Panc1 (cell line): Measurements from ENCODE around the gene PPFIA1. TPM values are rescaled to one million over a fixed set of nuclear protein-coding genes. Genes with fewer than 3 reads are reported as not detected.

ENCODE experiments used
- ATAC-seq: fragments of 200-7000 bp; cut with Tn5 transposase; 2 replicates; pipeline ENCODE4 v1.9.1; 2020; ENCODE audit warnings: mild to moderate bottlenecking, moderate library complexity
- BruUV-seq: library from RNA; stranded (reverse); fragments of 400-500 nt; replicated peaks from 2 replicates; lab custom pipeline; 2021; lab: Mats Ljungman, UMichigan
- CTCF ChIA-PET: fragments of 300-600 bp; sonication (Branson Sonifier 250); formaldehyde crosslinking; loops from one replicate; lab custom pipeline; 2022; ENCODE audit warnings: antibody characterized with exemption; lab: Charles Lee
- POLR2A ChIA-PET: fragments of 300-600 bp; sonication (Branson Sonifier 250); formaldehyde crosslinking; loops from one replicate; lab custom pipeline; 2022; ENCODE audit warnings: antibody characterized with exemption; lab: Charles Lee
- DNase-seq: peaks from one replicate; pipeline ENCODE4 v3.0.0-alpha.2; 2010; ENCODE audit warnings: low read depth, low spot score
- H3K27ac ChIP-seq: 2 replicates; pipeline ENCODE4 v1.5.1; 2011; ENCODE audit warnings: mild to moderate bottlenecking, low read length, inconsistent platforms
- H3K27me3 ChIP-seq: fragments of 200-500 bp; sonication (Bioruptor generic); 2 replicates; pipeline ENCODE4 v1.6.0; 2014; ENCODE audit warnings: low read length, inconsistent platforms; ENCODE audit not compliant: control insufficient read depth, insufficient read depth
- H3K36me3 ChIP-seq: fragments of 200-500 bp; sonication (Bioruptor generic); 2 replicates; pipeline ENCODE4 v1.5.1; 2014; ENCODE audit warnings: inconsistent platforms, mild to moderate bottlenecking, low read length, moderate library complexity; ENCODE audit not compliant: control insufficient read depth, insufficient read depth
- H3K4me1 ChIP-seq: 2 replicates; pipeline ENCODE4 v1.5.1; 2011; ENCODE audit warnings: inconsistent platforms, mild to moderate bottlenecking, low read length, moderate library complexity; ENCODE audit not compliant: control insufficient read depth, insufficient read depth
- H3K4me3 ChIP-seq, 2 experiments: 2 replicates each; pipeline ENCODE4 v1.5.1; 2011 to 2012; ENCODE audit warnings: low read depth in 2 of 2, low read length in 2 of 2, mild to moderate bottlenecking in 2 of 2, inconsistent platforms in 1 of 2, moderate library complexity in 1 of 2
- H3K9me3 ChIP-seq: fragments of 200-500 bp; sonication (Bioruptor generic); 2 replicates; pipeline ENCODE4 v1.5.1; 2014; ENCODE audit warnings: low read depth, mild to moderate bottlenecking, inconsistent platforms, low read length, moderate library complexity; ENCODE audit not compliant: control insufficient read depth, insufficient read depth
- CTCF ChIP-seq: fragments of 450-650 bp; IDR thresholded peaks from 2 replicates; pipeline ENCODE4 v1.5.1; 2017; ENCODE audit warnings: mild to moderate bottlenecking
- POLR2AphosphoS5 ChIP-seq: IDR thresholded peaks from 2 replicates; pipeline ENCODE4 v1.6.1; 2012; ENCODE audit warnings: mild to moderate bottlenecking, low read depth, low read length, moderate library complexity
- REST ChIP-seq, 2 experiments: IDR thresholded peaks; 2 replicates each; pipeline ENCODE4 v1.6.1; 2011 to 2012; ENCODE audit warnings: low read depth in 2 of 2, control low read depth in 1 of 2, low read length in 1 of 2, mild to moderate bottlenecking in 1 of 2, moderate library complexity in 1 of 2; ENCODE audit not compliant: insufficient read depth in 1 of 2
- SIN3A ChIP-seq: IDR thresholded peaks from 2 replicates; pipeline ENCODE4 v1.6.1; 2012; ENCODE audit warnings: low read depth, mild to moderate bottlenecking, low read length, moderate library complexity, borderline replicate concordance; ENCODE audit not compliant: insufficient read depth
- TCF7L2 ChIP-seq: IDR thresholded peaks from 2 replicates; pipeline ENCODE4 v1.6.1; 2011; ENCODE audit warnings: mild to moderate bottlenecking, low read depth, low read length, inconsistent platforms
- in situ Hi-C: cut with HindIII; loops from 2 replicates; pipeline ENCODE4 v1.10.0; 2016; ENCODE audit warnings: low sequenced_read_pairs, low pct_unique_long_range_greater_than_20kb
- intact Hi-C: fragments of 100-400 bp; cut with micrococcal nuclease; formaldehyde crosslinking; loops from one replicate; pipeline ENCODE4 v1.10.0; 2022; ENCODE audit not compliant: unreplicated experiment
- total RNA-seq: library from RNA; stranded (reverse); gene quantifications from one replicate; pipeline ENCODE4 v1.2.1, GENCODE V29; 2021; ENCODE audit not compliant: unreplicated experiment

PPFIA1 gene
- total RNA-seq, 1 experiment from 2014 or later = 101 TPM

GRCh38 chr11:70352100-70352499 is 81.6 kb downstream of the PPFIA1 start:
- Histone ChIP-seq H3K4me1 (no peaks in the 10 kb centered on the region), H3K27ac (no peak overlapping the region), H3K27me3 (no peaks in the 10 kb centered on the region), H3K4me3 (no peak overlapping the region), H3K9me3 (no peaks in the 10 kb centered on the region), H3K36me3 (peaks cover 21% of the 10 kb centered on the region)
- POLR2A ChIA-PET = no interaction called here
- intact Hi-C loops (no loop called here), in situ Hi-C loops (no loop called here)
- no peak for TF ChIP-seq CTCF
- no peak for TF ChIP-seq POLR2AphosphoS5
- DNase-seq (no peak), ATAC-seq (no peak)
- CTCF ChIA-PET = no interaction called here
- no TSS peak for BruUV-seq

- ATAC-seq = no peak
- ChIA-PET CTCF (no interaction called here), POLR2A (no interaction called here)
- H3K4me3 ChIP-seq = no peak overlapping the region
- BruUV-seq = no TSS peak
- DNase-seq = no peak
- in situ Hi-C loops = no loop called here
- TF ChIP-seq TCF7L2 = no peak
- TF ChIP-seq POLR2AphosphoS5 = no peak
- no peak for TF ChIP-seq REST (IDR thresholded peaks at IDR 0.05; ENCODE audit: insufficient read depth in 1 of 2, low read depth in 2 of 2, low read length in 1 of 2)
- no peak for TF ChIP-seq CTCF
- TF ChIP-seq SIN3A = no peak
- no peak overlapping the region for H3K27ac ChIP-seq
- H3K9me3 ChIP-seq = no peaks in the 10 kb centered on the region
- H3K36me3 ChIP-seq = peaks cover 21% of the 10 kb centered on the region
- no peaks in the 10 kb centered on the region for H3K27me3 ChIP-seq
- H3K4me1 ChIP-seq = no peaks in the 10 kb centered on the region
- intact Hi-C loops = no loop called here
Measured at GRCh38 chr11:70352601-70353000, 82.1 kb downstream of the PPFIA1 start.

GRCh38 chr11:70353329-70353728 is 82.8 kb downstream of the PPFIA1 start:
- ChIA-PET POLR2A (no interaction called here), CTCF (no interaction called here)
- no peak for ATAC-seq
- no peaks in the 10 kb centered on the region for H3K27me3 ChIP-seq
- TF ChIP-seq REST (IDR thresholded peaks at IDR 0.05; ENCODE audit: insufficient read depth in 1 of 2, low read depth in 2 of 2, low read length in 1 of 2) (no peak), SIN3A (no peak), TCF7L2 (no peak), CTCF (no peak), POLR2AphosphoS5 (no peak)
- BruUV-seq = no TSS peak
- H3K4me1 ChIP-seq = no peaks in the 10 kb centered on the region
- no peak for DNase-seq
- no peak overlapping the region for H3K27ac ChIP-seq
- H3K4me3 ChIP-seq = no peak overlapping the region
- in situ Hi-C loops (no loop called here), intact Hi-C loops (no loop called here)
- no peaks in the 10 kb centered on the region for H3K9me3 ChIP-seq
- H3K36me3 ChIP-seq = peaks cover 21% of the 10 kb centered on the region
